22Rv1 (cell line): ENCODE measurements around the gene KIF15.

Experiments
- ZFX ChIP-seq: fragments of 450-650 bp; IDR thresholded peaks from 2 replicates; pipeline ENCODE4 v1.6.1; 2017; ENCODE audit warnings: antibody characterized with exemption, borderline replicate concordance
- TF ChIP-seq, protein P1 (sequence below): fragments of 450-650 bp; IDR thresholded peaks from 2 replicates; pipeline ENCODE4 v1.5.1; 2017; ENCODE audit warnings: mild to moderate bottlenecking

DNA sequence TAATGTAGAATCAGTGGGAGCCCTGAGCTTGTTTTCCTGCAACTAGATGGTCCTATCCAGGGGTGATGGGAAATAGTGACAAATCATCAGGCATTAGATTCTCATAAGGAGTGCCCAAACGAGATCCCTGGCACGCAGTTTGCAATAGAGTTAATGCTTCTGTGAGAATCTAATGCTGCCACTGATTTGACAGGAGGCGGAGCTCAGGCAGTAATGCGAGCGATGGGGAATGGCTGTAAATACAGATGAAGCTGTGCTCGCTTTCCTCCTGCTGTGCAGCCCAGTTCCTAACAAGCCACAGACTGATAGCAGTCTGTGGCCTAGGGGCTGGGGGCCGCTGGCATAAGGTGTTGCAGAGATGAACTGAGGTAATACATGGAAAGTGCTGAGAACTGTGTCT lies 71.8 kb downstream of the KIF15 start:
- TF ChIP-seq, protein P1, sequence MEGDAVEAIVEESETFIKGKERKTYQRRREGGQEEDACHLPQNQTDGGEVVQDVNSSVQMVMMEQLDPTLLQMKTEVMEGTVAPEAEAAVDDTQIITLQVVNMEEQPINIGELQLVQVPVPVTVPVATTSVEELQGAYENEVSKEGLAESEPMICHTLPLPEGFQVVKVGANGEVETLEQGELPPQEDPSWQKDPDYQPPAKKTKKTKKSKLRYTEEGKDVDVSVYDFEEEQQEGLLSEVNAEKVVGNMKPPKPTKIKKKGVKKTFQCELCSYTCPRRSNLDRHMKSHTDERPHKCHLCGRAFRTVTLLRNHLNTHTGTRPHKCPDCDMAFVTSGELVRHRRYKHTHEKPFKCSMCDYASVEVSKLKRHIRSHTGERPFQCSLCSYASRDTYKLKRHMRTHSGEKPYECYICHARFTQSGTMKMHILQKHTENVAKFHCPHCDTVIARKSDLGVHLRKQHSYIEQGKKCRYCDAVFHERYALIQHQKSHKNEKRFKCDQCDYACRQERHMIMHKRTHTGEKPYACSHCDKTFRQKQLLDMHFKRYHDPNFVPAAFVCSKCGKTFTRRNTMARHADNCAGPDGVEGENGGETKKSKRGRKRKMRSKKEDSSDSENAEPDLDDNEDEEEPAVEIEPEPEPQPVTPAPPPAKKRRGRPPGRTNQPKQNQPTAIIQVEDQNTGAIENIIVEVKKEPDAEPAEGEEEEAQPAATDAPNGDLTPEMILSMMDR, result no peak
- TF ChIP-seq ZFX, result no peak
